Lung (tissue), 12 donors: ENCODE results near the gene PCDHGA1. TPM values are rescaled to one million over a fixed set of nuclear protein-coding genes. Genes with fewer than 3 reads are reported as not detected.
A peak's percentile ranks its signal among the peaks of the same experiment; 100 is the strongest.

ENCODE experiments used
- ATAC-seq: fragments of 200-7000 bp; cut with Tn5 transposase; one replicate; pipeline ENCODE4 v1.9.1; 2020; ENCODE audit warnings: moderate number of reproducible peaks; ENCODE audit not compliant: insufficient read depth, low FRiP score
- DNase-seq, 3 donors: peaks; one replicate each; pipeline ENCODE4 v3.0.0-alpha.2; 2013 to 2017
- H3K27ac ChIP-seq, 2 donors: one replicate each; pipeline ENCODE4 v1.5.1; 2013; ENCODE audit warnings: mild to moderate bottlenecking in 2 of 2, moderate library complexity in 2 of 2, control low read depth in 1 of 2, inconsistent platforms in 1 of 2, low read depth in 1 of 2, low read length in 1 of 2
- H3K27me3 ChIP-seq, 3 donors: one replicate each; pipeline ENCODE4 v1.5.1; 2013; ENCODE audit warnings: low read length in 2 of 3; ENCODE audit not compliant: control insufficient read depth in 3 of 3, insufficient read depth in 3 of 3
- H3K36me3 ChIP-seq, 4 donors: one replicate each; pipeline ENCODE4 v1.5.1; 2013; ENCODE audit warnings: low read length in 4 of 4, mild to moderate bottlenecking in 1 of 4, moderate library complexity in 1 of 4; ENCODE audit not compliant: control insufficient read depth in 4 of 4, insufficient read depth in 4 of 4
- H3K4me1 ChIP-seq, 5 donors: one replicate each; pipeline ENCODE4 v1.5.1; 2013; ENCODE audit warnings: low read length in 5 of 5, mild to moderate bottlenecking in 2 of 5, moderate library complexity in 1 of 5; ENCODE audit not compliant: control insufficient read depth in 5 of 5, insufficient read depth in 5 of 5
- H3K4me3 ChIP-seq: one replicate; pipeline ENCODE4 v1.5.1; 2013; ENCODE audit warnings: mild to moderate bottlenecking, control low read depth, moderate library complexity
- H3K9ac ChIP-seq, 2 donors: one replicate each; pipeline ENCODE4 v1.5.1; 2013; ENCODE audit warnings: low read length in 2 of 2, control low read depth in 1 of 2; ENCODE audit not compliant: insufficient read depth in 1 of 2
- H3K9me3 ChIP-seq, 4 donors: one replicate each; pipeline ENCODE4 v1.5.1; 2013; ENCODE audit warnings: low read length in 3 of 4, mild to moderate bottlenecking in 1 of 4, moderate library complexity in 1 of 4; ENCODE audit not compliant: control insufficient read depth in 4 of 4, insufficient read depth in 3 of 4
- CTCF ChIP-seq: IDR thresholded peaks from 2 replicates; pipeline ENCODE4 v1.5.1; 2012; ENCODE audit warnings: mild to moderate bottlenecking; ENCODE audit errors: control extremely low read depth, extremely low read depth
- WGBS, 2 donors: extraction: QIAGEN DNeasy Blood & Tissue Kit; methylation state at CpG; one replicate each; pipeline ENCODE4 v1.1.7; 2013; 5-methylcytosine and 5-hydroxymethylcytosine counted together
- polyA plus RNA-seq, 2 donors: library from polyadenylated mRNA; stranded (reverse); fragments of 200-250 nt; gene quantifications; one replicate each; pipeline ENCODE4 v1.2.1, GENCODE V29; 2013
- total RNA-seq, 2 donors: library from RNA; depleted of rRNA in 1 of 2; stranded (reverse); fragments of >200 nt in 1 of 2; gene quantifications; one replicate each; pipeline ENCODE4 v1.2.1, GENCODE V29; 2014 to 2021
- donor health status: control.
- donor health status: control.
- donor health status: Bipolar disorder and iron deficiency.
- donor health status: healthy.
- donor health status: DM: yes; HTN: yes; CAD: no.

The PCDHGA1 gene
- total and polyA plus RNA-seq, 4 donors = 0.15 to 0.71 (median 0.36) TPM

DNA sequence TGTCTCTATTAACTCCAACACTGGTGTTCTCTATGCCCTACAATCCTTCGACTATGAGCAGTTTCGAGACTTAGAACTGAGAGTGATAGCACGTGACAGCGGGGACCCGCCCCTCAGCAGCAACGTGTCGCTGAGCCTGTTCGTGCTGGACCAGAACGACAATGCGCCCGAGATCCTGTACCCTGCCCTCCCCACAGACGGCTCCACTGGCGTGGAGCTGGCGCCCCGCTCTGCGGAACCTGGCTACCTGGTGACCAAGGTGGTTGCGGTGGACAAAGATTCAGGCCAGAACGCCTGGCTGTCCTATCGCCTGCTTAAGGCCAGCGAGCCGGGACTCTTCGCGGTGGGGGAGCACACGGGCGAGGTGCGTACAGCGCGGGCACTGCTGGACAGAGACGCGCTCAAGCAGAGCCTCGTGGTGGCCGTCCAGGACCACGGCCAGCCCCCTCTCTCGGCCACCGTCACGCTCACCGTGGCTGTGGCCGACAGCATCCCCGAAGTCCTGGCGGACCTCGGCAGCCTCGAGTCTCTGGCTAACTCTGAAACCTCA, 92.5 kb downstream of the PCDHGA1 start:
- Histone ChIP-seq H3K4me1 (peaks cover 0 to 3% (median 0%) of the 10 kb centered on the region in 5 donors), H3K9ac (no peak overlapping the region), H3K27me3 (peaks cover 0 to 4% (median 0%) of the 10 kb centered on the region in 3 donors), H3K9me3 (peaks cover 5 to 59% (median 44%) of the 10 kb centered on the region in 4 donors), H3K4me3 (no peak overlapping the region), H3K36me3 (peaks cover 0 to 50% (median under 1%) of the 10 kb centered on the region in 4 donors), H3K27ac (no peak overlapping the region)
- WGBS, 2 donors = 20 to 27% methylated on average over 40 to 42 of the region's 42 CpGs
- no peak for ATAC-seq
- no peak for TF ChIP-seq CTCF
- DNase-seq = no peak

- Histone ChIP-seq H3K27ac (no peak overlapping the region), H3K27me3 (no peaks in the 10 kb centered on the region), H3K4me1 (peaks cover 0 to 5% (median 0%) of the 10 kb centered on the region in 5 donors), H3K9me3 (peaks cover 3 to 56% (median 29%) of the 10 kb centered on the region in 4 donors), H3K4me3 (no peak overlapping the region), H3K36me3 (peaks cover 0 to 37% (median under 1%) of the 10 kb centered on the region in 4 donors), H3K9ac (no peak overlapping the region)
- ATAC-seq = no peak
- WGBS, 2 donors = 49 to 53% methylated on average over 53 of the region's 53 CpGs
- DNase-seq = no peak
- TF ChIP-seq CTCF = no peak
These were observed 97.6 kb downstream of the PCDHGA1 start for GRCh38 chr5:141427783-141428426.

GRCh38 chr5:141430332-141431113, 100.2 kb downstream of the PCDHGA1 start, which contains the start of gene PCDHGA12:
TSS of gene PCDHGA12 (plus strand) at chr5:141430507. CDS start at chr5:141430760, 253 bp downstream.
- WGBS, 2 donors = 11 to 13% methylated on average over 33 of the region's 33 CpGs
- TF ChIP-seq CTCF = peak; percentile 29
- Histone ChIP-seq H3K9ac (no peak within 1 kb of the TSS), H3K27me3 (no peaks in the 10 kb centered on the region), H3K9me3 (peaks cover 0 to 58% (median 26%) of the 10 kb centered on the region in 4 donors), H3K4me3 (no peak within 1 kb of the TSS), H3K27ac (no peak within 1 kb of the TSS), H3K4me1 (peaks cover 0 to 5% (median 0%) of the 10 kb centered on the region in 5 donors), H3K36me3 (peaks cover 0 to 36% (median 0%) of the 10 kb centered on the region in 4 donors)
- no peak for ATAC-seq
- peak; percentile 53 to 67 (median 64) for DNase-seq
